ENCODE results near the gene MDP1. TPM values are rescaled to one million over a fixed set of nuclear protein-coding genes. Genes with fewer than 3 reads are reported as not detected.

MDP1 gene
- total RNA-seq, 3 donors from 2014 or later (not counting 1 experiment from before 2014, with no cell fraction given): 4.0 to 6.1 (median 5.5) TPM

DNA sequence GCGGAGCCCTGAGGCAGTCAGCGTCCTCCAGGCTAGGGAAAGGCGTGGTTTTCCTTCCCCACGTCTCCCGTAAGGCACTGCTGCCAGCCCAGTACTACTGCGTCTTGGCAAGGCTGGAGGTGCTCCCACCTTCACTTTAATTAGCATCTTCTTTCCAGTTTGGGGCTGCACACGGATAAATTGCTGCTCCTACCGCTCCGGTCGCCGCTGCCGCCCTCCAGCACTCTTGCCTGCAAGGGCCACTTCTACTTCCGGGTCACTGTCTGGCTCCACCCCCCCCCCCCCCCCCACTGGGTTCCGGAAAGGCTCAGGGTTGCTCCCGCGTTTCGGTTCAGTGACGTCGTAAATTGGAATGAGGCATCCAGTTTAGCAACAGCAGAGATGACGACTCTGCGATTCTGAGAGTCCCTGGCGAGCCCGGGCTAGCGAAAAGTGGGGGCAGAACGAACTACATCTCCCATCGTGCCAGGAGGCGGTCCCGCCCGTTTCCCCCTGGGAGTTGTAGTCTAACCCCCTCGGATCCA is 16.3 kb upstream of the MDP1 start, which contains the start of gene NEDD8:
Gene NEDD8, minus strand, starts transcription at position 247 of the 524 bp plus-strand sequence. Its CDS starts 100 bp downstream, at position 147.
- Mint-ChIP-seq H3K4me1 (peaks cover 46 to 55% of the 10 kb centered on the region in 2 donors), H3K4me3 (peak within 1 kb of the TSS; percentile 86), H3K36me3 (peaks cover 11% of the 10 kb centered on the region), H3K27ac (peak within 1 kb of the TSS; percentile 87 to 100), H3K9me3 (no peaks in the 10 kb centered on the region), H3K27me3 (ENCODE audit: low read depth in 2 of 2) (no peaks in the 10 kb centered on the region)
- under 1% methylated on average over 29 of the region's 30 CpGs for WGBS (ENCODE audit: insufficient coverage)
- Histone ChIP-seq H3K9me3 (ENCODE audit: control insufficient read depth, insufficient read depth, low read length) (no peaks in the 10 kb centered on the region), H3K27me3 (ENCODE audit: control insufficient read depth, insufficient read depth, low read length) (no peaks in the 10 kb centered on the region), H3K27ac (ENCODE audit: low read length) (peak within 1 kb of the TSS; percentile 77), H3K4me1 (ENCODE audit: control insufficient read depth, insufficient read depth, low read length) (peaks cover 24% of the 10 kb centered on the region), H3K36me3 (ENCODE audit: control insufficient read depth, insufficient read depth, low read length) (peaks cover 32% of the 10 kb centered on the region), H3K4me3 (ENCODE audit: low read length) (peak within 1 kb of the TSS; percentile 71)
- intact Hi-C loops (cut with micrococcal nuclease): loop anchor here (1.0 to 5.0 kb wide), 4 partner anchors 10 to 40 kb away; partner anchors contain the start of genes MDP1, RABGGTA, TINF2 and TM9SF1
- TF ChIP-seq, protein P1, sequence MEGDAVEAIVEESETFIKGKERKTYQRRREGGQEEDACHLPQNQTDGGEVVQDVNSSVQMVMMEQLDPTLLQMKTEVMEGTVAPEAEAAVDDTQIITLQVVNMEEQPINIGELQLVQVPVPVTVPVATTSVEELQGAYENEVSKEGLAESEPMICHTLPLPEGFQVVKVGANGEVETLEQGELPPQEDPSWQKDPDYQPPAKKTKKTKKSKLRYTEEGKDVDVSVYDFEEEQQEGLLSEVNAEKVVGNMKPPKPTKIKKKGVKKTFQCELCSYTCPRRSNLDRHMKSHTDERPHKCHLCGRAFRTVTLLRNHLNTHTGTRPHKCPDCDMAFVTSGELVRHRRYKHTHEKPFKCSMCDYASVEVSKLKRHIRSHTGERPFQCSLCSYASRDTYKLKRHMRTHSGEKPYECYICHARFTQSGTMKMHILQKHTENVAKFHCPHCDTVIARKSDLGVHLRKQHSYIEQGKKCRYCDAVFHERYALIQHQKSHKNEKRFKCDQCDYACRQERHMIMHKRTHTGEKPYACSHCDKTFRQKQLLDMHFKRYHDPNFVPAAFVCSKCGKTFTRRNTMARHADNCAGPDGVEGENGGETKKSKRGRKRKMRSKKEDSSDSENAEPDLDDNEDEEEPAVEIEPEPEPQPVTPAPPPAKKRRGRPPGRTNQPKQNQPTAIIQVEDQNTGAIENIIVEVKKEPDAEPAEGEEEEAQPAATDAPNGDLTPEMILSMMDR (IDR thresholded peaks at IDR 0.05): no peak
- peak; percentile 78 to 92 for DNase-seq
- peak; percentile 88 to 91 (median 90) for ATAC-seq

DNA sequence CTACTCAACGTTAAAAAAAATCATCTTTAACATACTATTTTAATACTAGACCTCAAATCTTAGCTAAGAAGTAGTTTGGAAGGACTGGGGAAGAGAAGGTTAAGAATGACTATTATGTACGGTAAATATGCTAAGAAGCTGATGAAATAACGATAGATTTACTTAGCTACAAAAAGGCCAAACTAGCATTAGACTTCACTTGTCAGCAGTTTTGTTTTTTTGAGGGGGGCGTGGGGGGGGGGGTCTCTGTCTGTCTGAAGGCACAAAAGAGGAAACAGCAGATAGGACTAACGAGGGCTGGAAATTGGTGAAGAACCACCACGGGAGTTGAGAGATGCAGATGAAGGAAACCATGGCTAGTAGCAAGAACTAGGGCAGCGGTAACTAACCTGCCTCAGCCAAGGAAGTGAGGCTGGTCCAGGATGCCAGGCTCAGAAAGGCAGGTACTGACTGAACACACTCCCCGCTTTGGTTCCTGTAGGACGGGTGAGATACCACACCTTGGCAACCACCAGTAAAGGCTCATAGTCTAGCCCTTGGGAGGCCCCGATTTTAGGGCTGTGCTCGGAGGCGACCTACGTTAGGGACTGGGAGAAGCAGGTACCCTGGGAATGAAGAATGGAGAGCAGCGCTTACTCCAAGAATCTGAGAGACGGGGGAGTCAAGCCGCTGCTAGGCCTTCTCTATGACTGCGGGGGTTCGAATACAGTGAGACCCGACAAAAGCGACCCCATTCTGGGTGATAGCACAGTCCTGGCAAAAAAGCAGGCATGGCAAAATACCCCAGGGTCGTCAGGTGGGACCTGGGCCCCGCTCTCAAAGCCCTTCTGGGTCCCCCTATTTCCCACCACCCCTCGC is 15.6 kb upstream of the MDP1 start:
- DNase-seq: peak in 1 of 2 donors; percentile 53
- intact Hi-C loops (cut with micrococcal nuclease): loop anchor here (1.0 to 5.0 kb wide), 4 partner anchors 11 to 41 kb away; partner anchors contain the start of genes MDP1, RABGGTA, TINF2 and TM9SF1
- Mint-ChIP-seq H3K27me3 (ENCODE audit: low read depth in 2 of 2) (no peaks in the 10 kb centered on the region), H3K27ac (peak overlapping the region; percentile 87 to 100), H3K4me3 (peak overlapping the region; percentile 86), H3K4me1 (peaks cover 45 to 52% of the 10 kb centered on the region in 2 donors), H3K9me3 (no peaks in the 10 kb centered on the region), H3K36me3 (peaks cover 9% of the 10 kb centered on the region)
- TF ChIP-seq, protein P1 (IDR thresholded peaks at IDR 0.05): no peak
- Histone ChIP-seq H3K4me1 (ENCODE audit: control insufficient read depth, insufficient read depth, low read length) (peaks cover 24% of the 10 kb centered on the region), H3K4me3 (ENCODE audit: low read length) (peak overlapping the region; percentile 71), H3K9me3 (ENCODE audit: control insufficient read depth, insufficient read depth, low read length) (no peaks in the 10 kb centered on the region), H3K27ac (ENCODE audit: low read length) (peak overlapping the region; percentile 77), H3K36me3 (ENCODE audit: control insufficient read depth, insufficient read depth, low read length) (peaks cover 27% of the 10 kb centered on the region), H3K27me3 (ENCODE audit: control insufficient read depth, insufficient read depth, low read length) (no peaks in the 10 kb centered on the region)
- no peak for ATAC-seq
- 5% methylated on average over 20 of the region's 23 CpGs for WGBS (ENCODE audit: insufficient coverage)

GRCh38 chr14:24228902-24229301 is 13.0 kb upstream of the MDP1 start:
- H3K36me3 Mint-ChIP-seq: no peaks in the 10 kb centered on the region
- H3K9me3 Mint-ChIP-seq: no peaks in the 10 kb centered on the region
- H3K4me1 ChIP-seq (ENCODE audit: control insufficient read depth, insufficient read depth, low read length): peaks cover 24% of the 10 kb centered on the region
- H3K4me1 Mint-ChIP-seq: peaks cover 24 to 32% of the 10 kb centered on the region in 2 donors
- WGBS (ENCODE audit: insufficient coverage): 56% methylated on average over 1 of the region's 1 CpG
- ATAC-seq: no peak
- H3K27me3 ChIP-seq (ENCODE audit: control insufficient read depth, insufficient read depth, low read length): no peaks in the 10 kb centered on the region
- no peak overlapping the region for H3K4me3 Mint-ChIP-seq
- H3K27ac ChIP-seq (ENCODE audit: low read length): no peak overlapping the region
- no peaks in the 10 kb centered on the region for H3K27me3 Mint-ChIP-seq (ENCODE audit: low read depth in 2 of 2)
- intact Hi-C loops (cut with micrococcal nuclease): no loop called here
- peaks cover 7% of the 10 kb centered on the region for H3K36me3 ChIP-seq (ENCODE audit: control insufficient read depth, insufficient read depth, low read length)
- no peaks in the 10 kb centered on the region for H3K9me3 ChIP-seq (ENCODE audit: control insufficient read depth, insufficient read depth, low read length)
- TF ChIP-seq, protein P1 (IDR thresholded peaks at IDR 0.05): no peak
- no peak overlapping the region for H3K27ac Mint-ChIP-seq
- no peak overlapping the region for H3K4me3 ChIP-seq (ENCODE audit: low read length)
- DNase-seq: no peak

All from natural killer cell (primary cell).